ENCODE data around the gene LINGO3.

LINGO3 gene

DNA sequence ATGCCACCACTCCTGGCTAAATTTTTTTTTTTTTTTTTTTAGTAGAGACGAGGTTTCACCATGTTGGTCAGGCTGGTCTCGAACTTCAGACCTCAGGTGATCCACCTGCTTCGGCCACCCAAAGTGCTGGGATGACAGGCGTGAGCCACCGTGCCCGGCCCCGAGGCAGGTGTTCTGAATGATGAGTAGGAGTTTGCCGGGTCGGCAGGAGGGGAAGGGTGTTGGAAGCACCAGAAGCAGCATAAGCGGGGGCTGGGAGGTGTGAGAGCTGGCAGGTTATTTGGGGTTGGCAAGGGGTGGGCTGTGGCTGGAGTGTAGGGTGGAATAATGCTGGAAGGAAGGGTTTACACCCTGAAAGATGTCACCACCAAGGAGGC is 22.3 kb upstream of the LINGO3 start:
- no peak for DNase-seq (ENCODE audit: low read depth)
- TF ChIP-seq, protein P1, sequence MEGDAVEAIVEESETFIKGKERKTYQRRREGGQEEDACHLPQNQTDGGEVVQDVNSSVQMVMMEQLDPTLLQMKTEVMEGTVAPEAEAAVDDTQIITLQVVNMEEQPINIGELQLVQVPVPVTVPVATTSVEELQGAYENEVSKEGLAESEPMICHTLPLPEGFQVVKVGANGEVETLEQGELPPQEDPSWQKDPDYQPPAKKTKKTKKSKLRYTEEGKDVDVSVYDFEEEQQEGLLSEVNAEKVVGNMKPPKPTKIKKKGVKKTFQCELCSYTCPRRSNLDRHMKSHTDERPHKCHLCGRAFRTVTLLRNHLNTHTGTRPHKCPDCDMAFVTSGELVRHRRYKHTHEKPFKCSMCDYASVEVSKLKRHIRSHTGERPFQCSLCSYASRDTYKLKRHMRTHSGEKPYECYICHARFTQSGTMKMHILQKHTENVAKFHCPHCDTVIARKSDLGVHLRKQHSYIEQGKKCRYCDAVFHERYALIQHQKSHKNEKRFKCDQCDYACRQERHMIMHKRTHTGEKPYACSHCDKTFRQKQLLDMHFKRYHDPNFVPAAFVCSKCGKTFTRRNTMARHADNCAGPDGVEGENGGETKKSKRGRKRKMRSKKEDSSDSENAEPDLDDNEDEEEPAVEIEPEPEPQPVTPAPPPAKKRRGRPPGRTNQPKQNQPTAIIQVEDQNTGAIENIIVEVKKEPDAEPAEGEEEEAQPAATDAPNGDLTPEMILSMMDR (IDR thresholded peaks at IDR 0.05; ENCODE audit: low read depth, low read length, missing control alignments) = no peak
- no peak overlapping the region for H3K4me3 ChIP-seq (ENCODE audit: low read depth, low read length)

DNA sequence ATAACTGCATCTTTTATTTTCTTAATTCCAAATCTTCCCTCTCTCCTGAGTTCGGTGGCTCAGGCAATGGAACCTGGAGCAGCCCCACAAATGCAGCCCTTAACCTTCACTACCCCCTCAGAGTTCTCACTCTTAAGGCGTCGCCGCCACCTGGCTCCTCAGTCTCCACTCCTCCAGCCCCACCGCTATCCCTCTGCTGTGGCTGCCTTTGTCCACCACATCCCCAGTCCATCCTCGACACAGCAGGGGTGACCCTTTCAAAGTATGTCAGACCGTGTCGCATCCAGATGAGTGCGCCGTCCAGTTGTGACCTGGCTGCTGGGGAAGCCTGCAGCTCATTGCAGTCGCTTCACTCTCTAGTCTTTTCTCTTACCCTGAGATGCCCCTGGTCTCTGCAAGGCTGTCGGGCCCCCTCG is 21.6 kb upstream of the LINGO3 start:
- TF ChIP-seq, protein P1 (IDR thresholded peaks at IDR 0.05; ENCODE audit: low read depth, low read length, missing control alignments) = no peak
- H3K4me3 ChIP-seq (ENCODE audit: low read depth, low read length) = peak overlapping the region; percentile 98
- DNase-seq (ENCODE audit: low read depth) = no peak

DNA sequence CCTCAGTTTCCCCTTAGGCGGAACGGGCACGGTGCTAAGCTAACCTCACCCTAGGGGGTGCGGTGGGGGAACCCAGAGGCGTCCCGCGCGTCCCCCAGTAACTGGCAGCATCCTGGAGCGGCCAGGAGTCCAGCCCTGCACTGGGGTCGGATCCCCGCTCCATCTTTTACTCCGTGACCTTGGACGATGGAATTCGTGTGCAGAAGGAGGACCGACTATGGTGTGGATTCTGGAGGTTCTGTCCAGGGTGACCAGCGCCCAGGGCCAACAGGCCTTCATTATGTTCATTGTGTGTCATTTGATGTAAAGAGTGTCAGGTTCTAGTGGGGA is 21.2 kb upstream of the LINGO3 start:
- DNase-seq (ENCODE audit: low read depth) = no peak
- H3K4me3 ChIP-seq (ENCODE audit: low read depth, low read length) = peak overlapping the region; percentile 98
- TF ChIP-seq, protein P1 (IDR thresholded peaks at IDR 0.05; ENCODE audit: low read depth, low read length, missing control alignments) = no peak

DNA sequence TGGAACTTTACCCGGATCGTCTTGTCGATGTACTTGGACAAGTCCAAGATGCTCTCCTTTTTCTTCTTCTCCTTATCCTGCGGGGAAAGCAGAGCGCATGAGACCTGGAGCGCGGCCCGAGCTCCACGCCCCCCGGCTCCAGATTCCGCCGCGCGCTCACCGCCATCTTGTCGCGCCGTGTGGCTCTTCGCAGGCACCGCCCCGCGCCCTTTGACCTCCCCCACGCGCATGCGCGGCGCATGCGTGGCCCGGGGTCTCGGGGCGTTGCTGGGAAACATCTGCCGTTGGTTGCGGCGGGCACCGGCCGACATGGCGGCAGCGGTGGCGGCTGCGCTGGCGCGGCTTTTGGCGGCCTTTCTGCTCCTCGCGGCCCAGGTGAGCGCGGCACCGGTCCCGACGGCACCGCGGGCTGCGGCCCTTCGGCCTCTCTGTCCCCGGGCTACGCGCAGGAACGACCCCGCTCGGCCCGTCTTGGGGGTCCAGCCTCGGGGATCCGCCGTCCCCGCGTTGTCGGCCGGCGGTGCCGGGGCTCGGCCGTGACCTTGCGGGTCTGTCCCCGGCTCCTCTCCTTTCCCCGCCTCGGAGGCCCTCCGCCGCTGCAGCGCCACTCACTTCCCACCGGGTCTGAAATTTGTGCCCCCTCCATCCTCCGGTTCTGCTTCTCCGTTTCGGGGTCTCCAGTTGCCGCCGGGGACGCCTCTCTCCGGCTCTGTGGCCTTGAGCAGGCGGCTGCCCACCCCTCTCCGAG is 20.6 kb upstream of the LINGO3 start, which contains the start of the genes LSM7 and SPPL2B:
Gene LSM7, minus strand, starts transcription at position 186 of the 748 bp plus-strand sequence. Its CDS starts 20 bp downstream, at position 166.
Gene SPPL2B, plus strand, starts transcription at position 284 of the 748 bp plus-strand sequence. Its CDS starts 26 bp downstream, at position 310.
- DNase-seq (ENCODE audit: low read depth) = peak; percentile 50
- TF ChIP-seq, protein P1 (IDR thresholded peaks at IDR 0.05; ENCODE audit: low read depth, low read length, missing control alignments) = no peak

DNA sequence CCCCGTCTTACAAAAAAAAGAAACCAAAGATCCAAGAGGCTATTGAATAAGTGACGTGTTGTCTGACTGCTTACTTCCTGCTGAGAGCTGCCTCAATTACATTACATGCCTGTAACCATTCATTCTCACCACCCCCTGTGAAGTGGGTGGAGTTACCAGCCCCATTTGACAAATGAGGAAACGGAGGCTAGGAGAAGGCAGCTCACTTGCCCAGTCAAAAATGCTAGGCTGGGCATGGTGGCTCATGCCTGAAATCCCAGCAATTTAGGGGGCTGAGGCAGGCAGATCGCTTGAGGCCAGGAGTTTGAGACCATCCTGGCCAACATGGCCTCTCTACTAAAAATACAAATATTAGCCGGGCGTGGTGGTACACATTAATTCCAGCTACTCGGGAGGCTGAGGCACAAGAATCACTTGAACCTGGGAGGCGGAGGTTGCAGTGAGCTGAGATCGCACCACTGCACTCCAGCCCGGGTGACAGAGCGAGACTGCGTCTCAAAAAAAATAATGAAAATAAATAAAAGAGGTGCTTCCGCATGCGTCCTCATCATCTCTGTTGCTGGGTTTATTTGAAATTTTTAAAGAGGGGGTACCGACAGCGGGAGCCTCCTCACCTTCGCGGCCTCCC is 19.9 kb upstream of the LINGO3 start:
- peak overlapping the region; percentile 98 for H3K4me3 ChIP-seq (ENCODE audit: low read depth, low read length)
- peak; percentile 91 for DNase-seq (ENCODE audit: low read depth)
- TF ChIP-seq, protein P1 (IDR thresholded peaks at IDR 0.05; ENCODE audit: low read depth, low read length, missing control alignments) = no peak

More for the DNA sequence above, 20.6 kb upstream of the LINGO3 start, which contains the start of the genes LSM7 and SPPL2B:
- peak within 1 kb of the TSS; percentile 98 for H3K4me3 ChIP-seq (ENCODE audit: low read depth, low read length)

DNA sequence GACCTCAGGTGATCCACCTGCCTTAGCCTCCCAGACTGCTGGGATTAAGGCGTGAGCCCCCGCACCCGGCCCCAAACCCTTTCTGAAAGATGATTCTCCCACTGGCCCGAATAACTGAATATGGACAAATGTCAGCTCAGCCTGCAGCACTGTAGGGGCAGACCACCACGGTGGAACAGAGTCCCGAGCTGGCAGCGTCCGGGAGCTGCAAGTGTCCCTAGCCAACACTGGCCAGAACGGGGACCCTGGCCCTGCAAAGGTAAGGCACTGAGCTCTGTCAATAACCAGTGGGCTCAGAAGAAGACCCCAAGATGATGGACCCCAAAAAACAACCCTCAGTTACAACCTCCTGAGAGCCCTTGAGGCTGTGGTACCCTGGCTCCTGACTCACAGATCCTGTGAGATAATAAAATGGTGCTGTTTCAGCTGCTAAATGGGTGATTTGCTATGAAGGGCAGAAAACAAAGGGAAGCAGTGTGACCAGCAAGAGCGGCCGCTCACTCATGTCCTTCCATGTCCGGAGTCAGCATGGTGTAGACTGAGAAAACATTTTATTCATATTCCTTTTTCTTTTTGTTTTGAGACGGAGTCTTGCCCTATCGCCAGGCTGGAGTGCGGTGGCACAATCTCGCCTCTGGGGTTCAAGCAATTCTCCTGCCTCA is 18.9 kb upstream of the LINGO3 start:
- DNase-seq (ENCODE audit: low read depth) = no peak
- TF ChIP-seq, protein P1 (IDR thresholded peaks at IDR 0.05; ENCODE audit: low read depth, low read length, missing control alignments) = no peak
- H3K4me3 ChIP-seq (ENCODE audit: low read depth, low read length) = peak overlapping the region; percentile 98

Data from GM12864 (cell line).